ENCODE data around the gene RAI1.

Gene RAI1

DNA sequence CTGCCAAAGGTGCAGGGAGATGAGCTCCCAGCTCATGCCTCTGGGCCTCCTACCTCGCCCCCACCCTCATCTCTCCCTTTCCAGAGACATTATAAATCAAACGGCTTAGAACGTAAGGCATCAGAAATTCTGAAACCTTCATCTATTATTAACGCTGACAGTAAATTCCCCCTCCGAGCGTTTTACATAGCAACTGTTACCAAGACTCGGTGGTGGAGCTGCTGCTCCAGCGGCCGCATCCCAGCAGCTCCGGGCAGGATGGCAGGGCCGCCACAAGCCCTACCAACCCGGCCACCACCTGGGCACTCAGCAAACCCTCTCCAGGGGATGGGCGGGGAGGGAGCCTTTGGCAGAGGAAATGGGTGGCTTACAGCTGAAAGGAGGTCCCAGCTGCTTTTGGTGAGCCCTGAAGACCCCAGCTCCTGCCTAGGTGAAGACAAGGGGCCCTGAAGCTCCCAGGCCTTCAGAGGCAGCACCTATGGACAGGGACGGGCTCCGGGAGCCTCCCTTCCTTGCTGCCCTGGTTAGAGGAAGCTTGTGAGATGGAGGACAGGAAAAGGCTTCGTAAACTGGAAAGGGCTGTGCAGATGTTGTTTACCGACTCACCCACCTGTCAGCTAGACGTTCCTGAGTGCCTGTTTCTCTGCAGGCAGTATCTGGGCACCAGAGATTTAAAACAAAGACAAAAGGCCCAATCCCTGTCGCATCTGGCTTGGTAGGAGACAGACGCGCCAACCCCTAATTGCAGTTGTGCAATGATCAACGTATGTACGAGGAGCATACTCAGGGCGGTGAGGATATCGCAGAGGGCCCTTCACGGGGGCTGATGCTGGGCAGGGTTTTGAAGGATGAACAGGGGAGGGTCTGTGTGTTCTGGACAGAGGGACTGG, 76.9 kb downstream of the RAI1 start:
- H3K4me1 ChIP-seq (ENCODE audit: control insufficient read depth, insufficient read depth, low read length, poor library complexity, severe bottlenecking) = peaks cover 5% of the 10 kb centered on the region
- no peak overlapping the region for H3K4me3 ChIP-seq (ENCODE audit: extremely low read depth, insufficient read depth, low read length, poor library complexity, severe bottlenecking)
- H3K36me3 ChIP-seq (ENCODE audit: control insufficient read depth, insufficient read depth, low read length) = peaks cover 33% of the 10 kb centered on the region
- 93% methylated on average over 22 to 26 of the region's 26 CpGs for WGBS, 2 experiments (ENCODE audit: insufficient coverage in 2 of 2)
- H3K27ac ChIP-seq (ENCODE audit: low read depth, low read length, severe bottlenecking) = no peak overlapping the region
- H3K9me3 ChIP-seq (ENCODE audit: control insufficient read depth, low read length) = no peaks in the 10 kb centered on the region

- Histone ChIP-seq H3K4me1 (ENCODE audit: control insufficient read depth, insufficient read depth, low read length, poor library complexity, severe bottlenecking) (peaks cover 3% of the 10 kb centered on the region), H3K27ac (ENCODE audit: low read depth, low read length, severe bottlenecking) (no peak overlapping the region), H3K9me3 (ENCODE audit: control insufficient read depth, low read length) (no peaks in the 10 kb centered on the region), H3K36me3 (ENCODE audit: control insufficient read depth, insufficient read depth, low read length) (peaks cover 38% of the 10 kb centered on the region), H3K4me3 (ENCODE audit: extremely low read depth, insufficient read depth, low read length, poor library complexity, severe bottlenecking) (no peak overlapping the region)
- 90 to 100% methylated on average over 4 to 5 of the region's 7 CpGs for WGBS, 2 experiments (ENCODE audit: insufficient coverage in 2 of 2)
Observed at GRCh38 chr17:17758941-17759563, 77.8 kb downstream of the RAI1 start.

DNA sequence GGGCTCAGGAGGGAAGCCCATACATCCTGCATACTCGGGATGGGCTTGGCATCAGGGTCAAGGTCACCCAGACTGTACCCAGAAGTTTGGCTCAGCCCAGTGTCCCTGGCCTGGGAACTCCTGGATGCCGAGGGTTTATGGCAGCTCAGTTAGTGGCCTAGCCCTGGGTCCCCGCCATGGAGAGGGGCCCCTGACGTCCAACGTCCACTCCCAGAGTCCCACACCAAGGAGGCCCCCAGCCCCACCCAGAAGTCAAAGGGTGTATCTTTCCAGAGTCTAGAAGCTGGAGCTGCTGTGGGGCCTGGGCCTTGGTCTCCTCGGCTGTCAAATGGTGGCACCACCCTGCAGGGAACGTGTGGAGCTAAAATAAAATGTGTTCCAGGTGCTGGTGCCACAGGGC, 79.1 kb downstream of the RAI1 start:
- 94 to 96% methylated on average over 7 of the region's 7 CpGs for WGBS, 2 experiments (ENCODE audit: insufficient coverage in 2 of 2)
- Histone ChIP-seq H3K27ac (ENCODE audit: low read depth, low read length, severe bottlenecking) (no peak overlapping the region), H3K4me1 (ENCODE audit: control insufficient read depth, insufficient read depth, low read length, poor library complexity, severe bottlenecking) (peaks cover 3% of the 10 kb centered on the region), H3K36me3 (ENCODE audit: control insufficient read depth, insufficient read depth, low read length) (peaks cover 28% of the 10 kb centered on the region), H3K9me3 (ENCODE audit: control insufficient read depth, low read length) (no peaks in the 10 kb centered on the region), H3K4me3 (ENCODE audit: extremely low read depth, insufficient read depth, low read length, poor library complexity, severe bottlenecking) (no peak overlapping the region)

DNA sequence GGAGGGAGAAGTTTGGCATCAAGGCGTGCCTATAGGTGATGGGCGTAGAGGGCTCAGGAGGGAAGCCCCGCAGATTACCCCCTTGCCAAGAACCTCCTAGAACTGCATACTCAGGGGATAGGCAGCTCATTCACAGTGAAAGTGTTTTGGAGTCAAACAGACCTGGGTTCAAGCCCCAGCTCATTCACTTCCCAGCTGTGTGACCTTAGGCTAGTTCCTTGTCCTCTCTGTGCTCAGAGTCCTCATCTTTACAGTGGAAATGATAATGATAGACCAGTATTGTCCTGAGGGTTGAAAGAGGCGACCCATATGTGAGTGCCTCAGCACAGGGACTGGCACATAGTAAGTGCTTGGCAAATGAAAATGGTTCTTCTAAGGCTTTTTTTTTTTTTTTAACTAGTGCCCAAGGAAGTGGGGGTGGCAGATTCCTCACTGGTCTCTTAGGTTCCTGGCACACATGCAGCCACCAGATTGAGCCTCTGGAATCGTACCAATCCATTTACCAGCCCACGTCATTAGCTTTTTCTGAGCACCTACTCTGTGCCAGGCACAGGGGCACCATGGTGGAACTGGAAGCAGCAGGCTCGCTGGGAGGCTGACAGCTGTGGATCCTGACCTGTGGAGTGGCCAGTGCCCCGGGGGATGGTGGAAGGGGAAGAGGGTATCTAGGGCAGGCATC, 79.8 kb downstream of the RAI1 start:
- no peak overlapping the region for H3K4me3 ChIP-seq (ENCODE audit: extremely low read depth, insufficient read depth, low read length, poor library complexity, severe bottlenecking)
- peaks cover 33% of the 10 kb centered on the region for H3K36me3 ChIP-seq (ENCODE audit: control insufficient read depth, insufficient read depth, low read length)
- H3K27ac ChIP-seq (ENCODE audit: low read depth, low read length, severe bottlenecking) = no peak overlapping the region
- H3K9me3 ChIP-seq (ENCODE audit: control insufficient read depth, low read length) = no peaks in the 10 kb centered on the region
- H3K4me1 ChIP-seq (ENCODE audit: control insufficient read depth, insufficient read depth, low read length, poor library complexity, severe bottlenecking) = peaks cover 4% of the 10 kb centered on the region
- 89 to 100% methylated on average over 6 to 7 of the region's 8 CpGs for WGBS, 2 experiments (ENCODE audit: insufficient coverage in 2 of 2)

DNA sequence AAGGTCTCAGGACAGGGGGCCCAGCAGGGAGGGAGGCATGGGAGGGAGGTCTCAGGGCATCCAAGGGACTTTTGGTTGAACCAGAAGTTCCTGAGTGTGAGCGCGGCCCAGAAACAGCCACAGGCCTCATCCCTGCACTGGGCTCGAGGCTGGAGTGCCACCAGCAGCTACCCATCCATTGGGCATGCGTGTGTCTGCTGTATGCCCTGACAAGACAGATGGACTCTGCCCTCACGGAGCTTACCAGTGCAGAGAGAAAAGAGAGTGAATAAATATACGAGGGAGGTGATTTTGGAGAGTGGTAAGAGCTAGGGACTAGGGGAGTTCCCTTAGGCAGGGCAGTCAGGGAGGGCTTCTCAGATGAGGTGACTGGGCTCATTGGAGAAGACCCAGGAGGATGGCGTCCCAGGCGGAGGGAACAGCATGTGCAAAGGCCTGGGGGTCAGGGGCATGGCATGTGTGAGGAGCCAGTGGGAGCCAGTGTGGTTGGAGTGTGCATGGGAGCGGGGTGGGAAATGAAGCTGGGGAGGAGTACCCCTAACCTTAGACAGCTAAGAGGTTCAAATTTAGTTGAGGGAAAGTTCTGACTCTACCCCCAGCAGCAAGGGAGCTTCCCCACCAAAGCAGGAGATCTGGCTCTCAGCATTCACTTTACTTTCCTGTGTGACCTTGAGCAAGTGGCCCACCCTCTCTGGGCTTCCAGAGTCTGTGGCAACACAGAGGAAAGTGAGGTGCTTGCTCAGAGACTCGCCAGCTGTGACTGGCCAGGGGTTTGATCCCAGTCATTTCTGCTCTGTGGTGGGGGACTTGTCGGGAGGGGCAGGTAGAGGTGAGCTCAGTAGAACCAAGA, 80.9 kb downstream of the RAI1 start:
- WGBS, 2 experiments (ENCODE audit: insufficient coverage in 2 of 2) = 95 to 99% methylated on average over 8 to 9 of the region's 11 CpGs
- Histone ChIP-seq H3K4me1 (ENCODE audit: control insufficient read depth, insufficient read depth, low read length, poor library complexity, severe bottlenecking) (peaks cover 11% of the 10 kb centered on the region), H3K4me3 (ENCODE audit: extremely low read depth, insufficient read depth, low read length, poor library complexity, severe bottlenecking) (no peak overlapping the region), H3K27ac (ENCODE audit: low read depth, low read length, severe bottlenecking) (peak overlapping the region; percentile 5), H3K9me3 (ENCODE audit: control insufficient read depth, low read length) (no peaks in the 10 kb centered on the region), H3K36me3 (ENCODE audit: control insufficient read depth, insufficient read depth, low read length) (peaks cover 35% of the 10 kb centered on the region)

GRCh38 chr17:17762744-17763105, 81.5 kb downstream of the RAI1 start:
- H3K9me3 ChIP-seq (ENCODE audit: control insufficient read depth, low read length) = no peaks in the 10 kb centered on the region
- H3K36me3 ChIP-seq (ENCODE audit: control insufficient read depth, insufficient read depth, low read length) = peaks cover 31% of the 10 kb centered on the region
- H3K4me1 ChIP-seq (ENCODE audit: control insufficient read depth, insufficient read depth, low read length, poor library complexity, severe bottlenecking) = peaks cover 11% of the 10 kb centered on the region
- WGBS, 2 experiments (ENCODE audit: insufficient coverage in 2 of 2) = 75 to 77% methylated on average over 4 of the region's 5 CpGs
- H3K4me3 ChIP-seq (ENCODE audit: extremely low read depth, insufficient read depth, low read length, poor library complexity, severe bottlenecking) = no peak overlapping the region
- H3K27ac ChIP-seq (ENCODE audit: low read depth, low read length, severe bottlenecking) = no peak overlapping the region

DNA sequence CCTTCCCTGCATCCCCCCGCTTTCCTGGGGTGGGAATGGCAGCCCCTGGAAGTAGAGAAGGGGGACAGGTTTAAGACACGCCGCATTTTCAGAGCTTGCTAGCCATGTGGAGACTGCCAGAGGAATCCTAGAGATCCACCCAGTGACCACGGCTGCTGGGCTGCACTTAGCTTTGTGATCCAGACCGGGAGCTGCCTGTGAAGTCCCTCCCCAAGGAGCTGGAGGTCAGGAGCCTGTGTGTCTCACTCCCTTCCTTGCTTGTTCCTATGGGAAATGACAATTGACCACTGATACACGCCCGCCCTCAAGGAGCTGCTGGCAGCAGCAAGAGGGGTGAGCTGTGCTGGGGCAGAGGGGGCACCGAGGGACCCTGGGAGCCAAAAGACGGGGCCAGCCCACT, 81.9 kb downstream of the RAI1 start:
- H3K36me3 ChIP-seq (ENCODE audit: control insufficient read depth, insufficient read depth, low read length) = peaks cover 28% of the 10 kb centered on the region
- no peaks in the 10 kb centered on the region for H3K9me3 ChIP-seq (ENCODE audit: control insufficient read depth, low read length)
- 81 to 84% methylated on average over 7 to 8 of the region's 9 CpGs for WGBS, 2 experiments (ENCODE audit: insufficient coverage in 2 of 2)
- H3K4me3 ChIP-seq (ENCODE audit: extremely low read depth, insufficient read depth, low read length, poor library complexity, severe bottlenecking) = no peak overlapping the region
- peaks cover 11% of the 10 kb centered on the region for H3K4me1 ChIP-seq (ENCODE audit: control insufficient read depth, insufficient read depth, low read length, poor library complexity, severe bottlenecking)
- H3K27ac ChIP-seq (ENCODE audit: low read depth, low read length, severe bottlenecking) = no peak overlapping the region

- WGBS, 2 experiments (ENCODE audit: insufficient coverage in 2 of 2) = 96 to 100% methylated on average over 3 to 4 of the region's 5 CpGs
- Histone ChIP-seq H3K4me1 (ENCODE audit: control insufficient read depth, insufficient read depth, low read length, poor library complexity, severe bottlenecking) (peaks cover 11% of the 10 kb centered on the region), H3K27ac (ENCODE audit: low read depth, low read length, severe bottlenecking) (no peak overlapping the region), H3K4me3 (ENCODE audit: extremely low read depth, insufficient read depth, low read length, poor library complexity, severe bottlenecking) (no peak overlapping the region), H3K9me3 (ENCODE audit: control insufficient read depth, low read length) (no peaks in the 10 kb centered on the region), H3K36me3 (ENCODE audit: control insufficient read depth, insufficient read depth, low read length) (peaks cover 28% of the 10 kb centered on the region)
Observed at GRCh38 chr17:17763734-17764133, 82.5 kb downstream of the RAI1 start.

DNA sequence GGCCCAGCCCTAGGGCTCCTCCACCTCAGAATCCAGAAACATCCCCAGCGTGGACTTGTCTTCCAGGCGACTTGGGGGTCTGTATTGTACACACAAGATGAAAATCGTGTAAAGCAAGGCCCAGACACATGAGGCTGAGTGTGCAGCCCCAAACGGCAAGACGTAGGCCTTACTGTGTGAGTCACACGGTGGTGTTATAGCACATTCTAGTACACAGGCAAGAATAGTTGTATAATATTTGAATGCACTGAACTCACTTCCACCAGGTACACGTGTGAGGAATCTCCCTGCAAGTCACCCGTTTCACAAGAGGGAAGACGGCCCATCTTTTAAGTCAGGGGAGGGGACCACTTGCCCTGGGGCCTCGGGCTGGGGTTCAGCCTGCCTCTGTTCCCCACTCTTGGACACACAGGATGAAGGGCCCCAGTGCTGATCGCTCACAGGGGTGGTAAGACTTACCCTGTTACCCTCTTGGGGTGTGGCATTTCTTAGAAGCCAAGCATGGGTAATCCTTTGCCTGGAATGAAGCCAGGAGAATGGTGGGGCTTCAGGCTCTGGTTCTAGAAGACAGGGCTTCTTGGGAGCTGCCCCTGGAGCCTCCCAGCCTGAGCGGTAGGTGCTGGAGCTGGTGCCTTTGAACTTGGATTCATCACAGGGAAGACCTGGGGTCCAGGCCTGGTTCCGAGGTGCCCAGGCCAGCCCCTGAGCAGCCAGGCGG, 84.3 kb downstream of the RAI1 start:
- H3K4me1 ChIP-seq (ENCODE audit: control insufficient read depth, insufficient read depth, low read length, poor library complexity, severe bottlenecking) = peaks cover 11% of the 10 kb centered on the region

More for the DNA sequence above, 84.3 kb downstream of the RAI1 start:
- Histone ChIP-seq H3K36me3 (ENCODE audit: control insufficient read depth, insufficient read depth, low read length) (peaks cover 19% of the 10 kb centered on the region), H3K9me3 (ENCODE audit: control insufficient read depth, low read length) (no peaks in the 10 kb centered on the region), H3K4me3 (ENCODE audit: extremely low read depth, insufficient read depth, low read length, poor library complexity, severe bottlenecking) (no peak overlapping the region), H3K27ac (ENCODE audit: low read depth, low read length, severe bottlenecking) (peak overlapping the region; percentile 23)
- 93% methylated on average over 10 to 11 of the region's 14 CpGs for WGBS, 2 experiments (ENCODE audit: insufficient coverage in 2 of 2)
